Breast epithelium (tissue), 4 donors: ENCODE data around the gene LRGUK. TPM values are rescaled to one million over a fixed set of nuclear protein-coding genes. Genes with fewer than 3 reads are reported as not detected.

Experiments used
- DNase-seq, 2 donors: peaks; one replicate each; pipeline ENCODE4 v3.0.0-alpha.2; 2019; ENCODE audit warnings: low spot score in 2 of 2
- H3K27ac ChIP-seq, 2 donors: fragments of 200-600 bp; sonication (generic) in 1 of 2; one replicate each; pipeline ENCODE4 v1.5.1; 2016 to 2019; ENCODE audit warnings: mild to moderate bottlenecking in 1 of 2
- H3K27me3 ChIP-seq, 2 donors: fragments of 200-600 bp; sonication (generic) in 1 of 2; one replicate each; pipeline versions ENCODE4 v1.5.1 to v1.6.0; 2017 to 2019; ENCODE audit warnings: control low read depth in 1 of 2, mild to moderate bottlenecking in 1 of 2
- H3K36me3 ChIP-seq: fragments of 200-600 bp; one replicate; pipeline ENCODE4 v1.5.1; 2019
- H3K4me1 ChIP-seq, 2 donors: fragments of 200-600 bp; sonication (generic); one replicate each; pipeline ENCODE4 v1.5.1; 2016 to 2019; ENCODE audit warnings: control low read depth in 1 of 2
- H3K4me3 ChIP-seq, 3 donors: fragments of 200-600 bp; sonication (generic); 1 replicate in 2 of 3; 2 replicates in 1 of 3; pipeline ENCODE4 v1.5.1; 2016 to 2019; ENCODE audit warnings: mild to moderate bottlenecking in 3 of 3, moderate library complexity in 2 of 3
- H3K9me3 ChIP-seq, 2 donors: fragments of 200-600 bp; sonication (generic) in 1 of 2; one replicate each; pipeline ENCODE4 v1.5.1; 2016 to 2019; ENCODE audit warnings: control low read depth in 1 of 2
- CTCF ChIP-seq, 3 donors: fragments of 450-650 bp; IDR thresholded peaks; one replicate each; pipeline ENCODE4 v1.5.1; 2016 to 2017; ENCODE audit warnings: antibody characterized with exemption in 3 of 3, mild to moderate bottlenecking in 3 of 3, moderate library complexity in 3 of 3
- POLR2A ChIP-seq: fragments of 450-650 bp; IDR thresholded peaks from one replicate; pipeline ENCODE4 v1.6.1; 2016; ENCODE audit warnings: antibody characterized with exemption, mild to moderate bottlenecking, moderate library complexity
- POLR2AphosphoS5 ChIP-seq, 3 donors: sonication (generic); formaldehyde crosslinking; IDR thresholded peaks; one replicate each; pipeline ENCODE4 v1.6.1; 2017; ENCODE audit warnings: antibody characterized with exemption in 3 of 3
- intact Hi-C: fragments of 100-400 bp; cut with DNase I; formaldehyde crosslinking; loops from one replicate; pipeline ENCODE4 v1.15.1; 2023; ENCODE audit warnings: low total_unique reads
- total RNA-seq, 3 donors: library from RNA; depleted of rRNA; stranded (reverse); fragments of >200 nt; gene quantifications; one replicate each; pipeline ENCODE4 v1.1.0, GENCODE V29; 2016

Gene LRGUK
- total RNA-seq, 3 donors from 2014 or later = 0.96 to 2.6 (median 1.6) TPM

- TF ChIP-seq POLR2AphosphoS5 (IDR thresholded peaks at IDR 0.05) (no peak), POLR2A (no peak), CTCF (IDR thresholded peaks at IDR 0.05) (no peak)
- Histone ChIP-seq H3K36me3 (no peaks in the 10 kb centered on the region), H3K4me1 (no peaks in the 10 kb centered on the region), H3K27ac (no peak overlapping the region), H3K4me3 (no peak overlapping the region), H3K27me3 (no peaks in the 10 kb centered on the region), H3K9me3 (no peaks in the 10 kb centered on the region)
- no peak for DNase-seq
- intact Hi-C loops = no loop called here
These were observed 28.7 kb downstream of the LRGUK start for GRCh38 chr7:134155871-134156270.

- Histone ChIP-seq H3K4me1 (no peaks in the 10 kb centered on the region), H3K4me3 (no peak overlapping the region), H3K36me3 (no peaks in the 10 kb centered on the region), H3K27ac (no peak overlapping the region), H3K9me3 (no peaks in the 10 kb centered on the region), H3K27me3 (no peaks in the 10 kb centered on the region)
- DNase-seq = no peak
- intact Hi-C loops = no loop called here
- TF ChIP-seq POLR2AphosphoS5 (IDR thresholded peaks at IDR 0.05) (no peak), CTCF (IDR thresholded peaks at IDR 0.05) (no peak), POLR2A (no peak)
These were observed 38.1 kb downstream of the LRGUK start for GRCh38 chr7:134165252-134165651.

GRCh38 chr7:134167250-134167649 lies 40.1 kb downstream of the LRGUK start:
- no peak for DNase-seq
- H3K4me1 ChIP-seq = no peaks in the 10 kb centered on the region
- TF ChIP-seq POLR2AphosphoS5 (IDR thresholded peaks at IDR 0.05) = no peak
- no peak for TF ChIP-seq CTCF (IDR thresholded peaks at IDR 0.05)
- TF ChIP-seq POLR2A = no peak
- H3K9me3 ChIP-seq = no peaks in the 10 kb centered on the region
- no peak overlapping the region for H3K4me3 ChIP-seq
- intact Hi-C loops = no loop called here
- H3K27me3 ChIP-seq = no peaks in the 10 kb centered on the region
- H3K36me3 ChIP-seq = no peaks in the 10 kb centered on the region
- no peak overlapping the region for H3K27ac ChIP-seq

- Histone ChIP-seq H3K27me3 (no peaks in the 10 kb centered on the region), H3K4me3 (no peak overlapping the region), H3K27ac (no peak overlapping the region), H3K9me3 (no peaks in the 10 kb centered on the region), H3K36me3 (no peaks in the 10 kb centered on the region), H3K4me1 (no peaks in the 10 kb centered on the region)
- intact Hi-C loops = no loop called here
- TF ChIP-seq POLR2AphosphoS5 (IDR thresholded peaks at IDR 0.05) = no peak
- no peak for TF ChIP-seq CTCF (IDR thresholded peaks at IDR 0.05)
- no peak for DNase-seq
These were observed 40.7 kb downstream of the LRGUK start for GRCh38 chr7:134167841-134168240.

- TF ChIP-seq POLR2A (no peak), POLR2AphosphoS5 (IDR thresholded peaks at IDR 0.05) (no peak), CTCF (IDR thresholded peaks at IDR 0.05) (no peak)
- Histone ChIP-seq H3K27me3 (no peaks in the 10 kb centered on the region), H3K36me3 (no peaks in the 10 kb centered on the region), H3K27ac (peak overlapping the region in 1 of 2 donors; percentile 57), H3K9me3 (no peaks in the 10 kb centered on the region), H3K4me1 (no peaks in the 10 kb centered on the region), H3K4me3 (no peak overlapping the region)
- intact Hi-C loops = no loop called here
- DNase-seq = no peak
These were observed 47.7 kb downstream of the LRGUK start for GRCh38 chr7:134174795-134175261.
